SU-DHL-6 (cell line): ENCODE data around the gene BIN1.
"Not testable (repeated sequence)": the region's sequence is repeated elsewhere in the genome, so short reads cannot be mapped to it uniquely, and the experiment has no call there.

Experiments
- CTCF ChIP-seq: fragments of 200-600 bp; sonication (generic); IDR thresholded peaks from one replicate; pipeline ENCODE4 v1.5.1; 2017; ENCODE audit warnings: antibody characterized with exemption, mild to moderate bottlenecking, low read length, moderate library complexity; ENCODE audit not compliant: insufficient read depth, poor library complexity, severe bottlenecking
- EZH2phosphoT487 ChIP-seq: fragments of 200-600 bp; sonication (generic), shearing (Covaris generic); conservative IDR thresholded peaks from 2 replicates; pipeline ENCODE4 v1.6.1; 2018; ENCODE audit warnings: mild to moderate bottlenecking, antibody characterized with exemption, low read length, moderate library complexity, mixed read lengths

GRCh38 chr2:127120408-127120807 is 13.5 kb upstream of the BIN1 start:
- TF ChIP-seq CTCF, EZH2phosphoT487: not testable (repeated sequence)
